ENCODE measurements around the gene RPTOR. TPM values are rescaled to one million over a fixed set of nuclear protein-coding genes. Genes with fewer than 3 reads are reported as not detected.

Gene RPTOR
- total RNA-seq, 4 donors from 2014 or later: 34.1 to 65.8 (median 43.6) TPM

GRCh38 chr17:80884811-80885210, 340.2 kb downstream of the RPTOR start:
- H3K4me3 ChIP-seq: no peak overlapping the region
- no peaks in the 10 kb centered on the region for H3K4me1 ChIP-seq
- H3K27me3 ChIP-seq: no peaks in the 10 kb centered on the region
- H3K9me3 ChIP-seq: no peaks in the 10 kb centered on the region
- intact Hi-C loops (cut with DNase I): no loop called here
- WGBS: 99% methylated on average over 8 of the region's 22 CpGs
- no peak for DNase-seq (ENCODE audit: extremely low spot score)
- no peak overlapping the region for H3K27ac ChIP-seq (replicated peaks in 1 of 4)
- TF ChIP-seq EP300 (IDR thresholded peaks at IDR 0.05): no peak
- TF ChIP-seq POLR2A (IDR thresholded peaks at IDR 0.05; ENCODE audit: low read depth): no peak
- TF ChIP-seq POLR2AphosphoS5 (IDR thresholded peaks at IDR 0.05): no peak
- H3K36me3 ChIP-seq: peaks cover 41 to 96% (median 68%) of the 10 kb centered on the region in 4 donors

GRCh38 chr17:80885947-80886582, 341.4 kb downstream of the RPTOR start:
- Histone ChIP-seq H3K4me1 (peaks cover 0 to 9% (median 5%) of the 10 kb centered on the region in 4 donors), H3K27me3 (no peaks in the 10 kb centered on the region), H3K27ac (replicated peaks in 1 of 4) (no peak overlapping the region), H3K4me3 (no peak overlapping the region), H3K36me3 (peaks cover 39 to 85% (median 59%) of the 10 kb centered on the region in 4 donors), H3K9me3 (no peaks in the 10 kb centered on the region)
- no peak for DNase-seq (ENCODE audit: extremely low spot score)
- intact Hi-C loops (cut with DNase I): no loop called here
- TF ChIP-seq POLR2AphosphoS5 (IDR thresholded peaks at IDR 0.05): no peak
- TF ChIP-seq CTCF (IDR thresholded peaks at IDR 0.05): no peak
- no peak for TF ChIP-seq EP300 (IDR thresholded peaks at IDR 0.05)
- 90% methylated on average over 22 of the region's 22 CpGs for WGBS

- DNase-seq (ENCODE audit: extremely low spot score): no peak
- no peaks in the 10 kb centered on the region for H3K27me3 ChIP-seq
- intact Hi-C loops (cut with DNase I): no loop called here
Measured at GRCh38 chr17:80886641-80887573, 342.3 kb downstream of the RPTOR start.

GRCh38 chr17:80887639-80888175, 343.1 kb downstream of the RPTOR start:
- intact Hi-C loops (cut with DNase I): no loop called here
- Histone ChIP-seq H3K27ac (replicated peaks in 1 of 4) (no peak overlapping the region), H3K9me3 (no peaks in the 10 kb centered on the region), H3K27me3 (no peaks in the 10 kb centered on the region), H3K4me1 (peaks cover 0 to 25% (median 21%) of the 10 kb centered on the region in 4 donors), H3K36me3 (peaks cover 26 to 77% (median 54%) of the 10 kb centered on the region in 4 donors), H3K4me3 (no peak overlapping the region)
- TF ChIP-seq POLR2A (IDR thresholded peaks at IDR 0.05; ENCODE audit: low read depth): no peak
- TF ChIP-seq EP300 (IDR thresholded peaks at IDR 0.05): no peak
- TF ChIP-seq POLR2AphosphoS5 (IDR thresholded peaks at IDR 0.05): no peak
- TF ChIP-seq CTCF (IDR thresholded peaks at IDR 0.05): no peak
- 96% methylated on average over 10 of the region's 10 CpGs for WGBS
- DNase-seq (ENCODE audit: extremely low spot score): no peak

More at GRCh38 chr17:80886641-80887573, 342.3 kb downstream of the RPTOR start:
- Histone ChIP-seq H3K9me3 (no peaks in the 10 kb centered on the region), H3K4me1 (peaks cover 0 to 17% (median 13%) of the 10 kb centered on the region in 4 donors), H3K4me3 (no peak overlapping the region), H3K27ac (replicated peaks in 1 of 4) (no peak overlapping the region), H3K36me3 (peaks cover 31 to 77% (median 57%) of the 10 kb centered on the region in 4 donors)
- TF ChIP-seq POLR2A (IDR thresholded peaks at IDR 0.05; ENCODE audit: low read depth): no peak
- TF ChIP-seq CTCF (IDR thresholded peaks at IDR 0.05): no peak
- no peak for TF ChIP-seq EP300 (IDR thresholded peaks at IDR 0.05)
- TF ChIP-seq POLR2AphosphoS5 (IDR thresholded peaks at IDR 0.05): no peak
- 95% methylated on average over 40 of the region's 42 CpGs for WGBS

Data from esophagus muscularis mucosa (tissue), 4 donors.